Measurements from ENCODE around the gene ESCO1. TPM values are rescaled to one million over a fixed set of nuclear protein-coding genes. Genes with fewer than 3 reads are reported as not detected.

Gene ESCO1
- total and polyA plus RNA-seq, 2 experiments from 2014 or later = 50.4 to 56.8 TPM

DNA sequence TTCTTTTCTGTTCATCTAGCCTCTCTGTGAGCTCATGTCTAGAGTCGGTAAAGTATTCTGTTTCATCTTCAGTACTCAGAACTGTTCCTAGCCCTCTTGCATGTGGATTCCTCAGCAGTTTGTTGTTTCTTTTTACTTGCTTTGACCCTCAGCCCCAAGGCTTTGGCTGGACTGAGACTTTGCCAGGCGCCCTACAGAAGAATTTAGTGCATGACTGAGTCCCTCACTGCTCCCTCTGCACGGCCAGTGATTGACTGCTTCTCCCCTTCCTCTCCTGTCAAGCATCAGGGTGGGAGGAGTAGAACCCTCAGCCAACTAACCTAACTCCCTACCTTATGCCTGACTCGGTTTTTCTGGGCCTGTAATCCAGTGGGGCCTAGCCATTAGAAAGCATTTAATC, 109.8 kb downstream of the ESCO1 start (continued):
- TF ChIP-seq EZH2 (IDR thresholded peaks at IDR 0.05; ENCODE audit: low read depth, unreplicated experiment) = no peak
- TF ChIP-seq ZNF114 (CRISPR knock-in tag; IDR thresholded peaks at IDR 0.05) = no peak
- TF ChIP-seq STAT1 (IDR thresholded peaks at IDR 0.05; ENCODE audit: unreplicated experiment) = no peak
- no peak for TF ChIP-seq EZH2phosphoT487 (IDR thresholded peaks at IDR 0.05; ENCODE audit: unreplicated experiment)
- no peak for TF ChIP-seq ZNF331 (CRISPR knock-in tag; IDR thresholded peaks at IDR 0.05; ENCODE audit: low read depth)

DNA sequence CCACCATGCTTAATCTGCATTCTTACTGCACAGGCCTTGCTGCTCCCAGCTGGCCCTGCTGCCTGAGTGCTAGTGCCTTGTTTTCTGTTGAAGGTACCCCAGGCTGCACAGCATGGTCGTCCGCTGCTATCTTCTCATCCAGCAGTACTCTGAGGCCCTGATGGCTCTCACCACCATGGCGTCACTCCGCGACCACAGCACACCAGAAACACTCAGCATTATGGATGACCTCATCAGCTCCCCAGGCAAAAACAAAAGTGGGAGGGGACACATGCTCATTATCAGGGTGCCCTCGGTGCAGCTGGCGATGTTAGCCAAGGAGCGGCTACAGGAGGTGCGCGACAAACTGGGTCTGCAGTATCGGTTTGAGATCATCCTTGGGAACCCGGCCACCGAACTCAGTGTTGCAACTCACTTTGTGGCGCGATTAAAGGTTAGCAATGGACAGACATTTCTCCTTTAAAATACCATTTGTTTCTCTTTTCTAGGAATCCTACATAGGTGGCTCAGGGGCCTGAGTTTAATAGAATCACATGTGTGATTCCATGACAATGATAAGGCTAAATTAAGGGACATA, 110.5 kb downstream of the ESCO1 start:
- no peak for DNase-seq (ENCODE audit: low spot score)
- H3F3A ChIP-seq (replicated peaks; ENCODE audit: low read depth) = no peaks in the 10 kb centered on the region
- H3K4me3 ChIP-seq = no peak overlapping the region
- Mint-ChIP-seq H3K4me3 (no peak overlapping the region), H3K27me3 (ENCODE audit: insufficient read depth, low read depth, poor library complexity) (peaks cover 10% of the 10 kb centered on the region), H3K36me3 (ENCODE audit: low read depth) (no peaks in the 10 kb centered on the region), H3K4me1 (peaks cover 7% of the 10 kb centered on the region; the same call in 2 of the 3 replicates), H3K27ac (no peak overlapping the region), H3K9me3 (no peaks in the 10 kb centered on the region)
- peaks cover 8% of the 10 kb centered on the region for H3K4me1 ChIP-seq (ENCODE audit: insufficient read depth)
- H2AFZ ChIP-seq = peak overlapping the region; percentile 79; the same call in 1 of the 2 replicates
- H3K27me3 ChIP-seq (ENCODE audit: insufficient read depth) = no peaks in the 10 kb centered on the region
- no peaks in the 10 kb centered on the region for H3K9me2 ChIP-seq (ENCODE audit: insufficient read depth)
- H3K4me2 ChIP-seq = no peak overlapping the region
- no peaks in the 10 kb centered on the region for H3K36me3 ChIP-seq (ENCODE audit: insufficient read depth)
- no peaks in the 10 kb centered on the region for H4K20me1 ChIP-seq (replicated peaks; ENCODE audit: insufficient read depth)
- no peak overlapping the region for H3K27ac ChIP-seq (ENCODE audit: low read depth)
- H3K79me2 ChIP-seq (replicated peaks; ENCODE audit: insufficient read depth) = no peaks in the 10 kb centered on the region
- no peak for ATAC-seq
- TF ChIP-seq, protein P1, sequence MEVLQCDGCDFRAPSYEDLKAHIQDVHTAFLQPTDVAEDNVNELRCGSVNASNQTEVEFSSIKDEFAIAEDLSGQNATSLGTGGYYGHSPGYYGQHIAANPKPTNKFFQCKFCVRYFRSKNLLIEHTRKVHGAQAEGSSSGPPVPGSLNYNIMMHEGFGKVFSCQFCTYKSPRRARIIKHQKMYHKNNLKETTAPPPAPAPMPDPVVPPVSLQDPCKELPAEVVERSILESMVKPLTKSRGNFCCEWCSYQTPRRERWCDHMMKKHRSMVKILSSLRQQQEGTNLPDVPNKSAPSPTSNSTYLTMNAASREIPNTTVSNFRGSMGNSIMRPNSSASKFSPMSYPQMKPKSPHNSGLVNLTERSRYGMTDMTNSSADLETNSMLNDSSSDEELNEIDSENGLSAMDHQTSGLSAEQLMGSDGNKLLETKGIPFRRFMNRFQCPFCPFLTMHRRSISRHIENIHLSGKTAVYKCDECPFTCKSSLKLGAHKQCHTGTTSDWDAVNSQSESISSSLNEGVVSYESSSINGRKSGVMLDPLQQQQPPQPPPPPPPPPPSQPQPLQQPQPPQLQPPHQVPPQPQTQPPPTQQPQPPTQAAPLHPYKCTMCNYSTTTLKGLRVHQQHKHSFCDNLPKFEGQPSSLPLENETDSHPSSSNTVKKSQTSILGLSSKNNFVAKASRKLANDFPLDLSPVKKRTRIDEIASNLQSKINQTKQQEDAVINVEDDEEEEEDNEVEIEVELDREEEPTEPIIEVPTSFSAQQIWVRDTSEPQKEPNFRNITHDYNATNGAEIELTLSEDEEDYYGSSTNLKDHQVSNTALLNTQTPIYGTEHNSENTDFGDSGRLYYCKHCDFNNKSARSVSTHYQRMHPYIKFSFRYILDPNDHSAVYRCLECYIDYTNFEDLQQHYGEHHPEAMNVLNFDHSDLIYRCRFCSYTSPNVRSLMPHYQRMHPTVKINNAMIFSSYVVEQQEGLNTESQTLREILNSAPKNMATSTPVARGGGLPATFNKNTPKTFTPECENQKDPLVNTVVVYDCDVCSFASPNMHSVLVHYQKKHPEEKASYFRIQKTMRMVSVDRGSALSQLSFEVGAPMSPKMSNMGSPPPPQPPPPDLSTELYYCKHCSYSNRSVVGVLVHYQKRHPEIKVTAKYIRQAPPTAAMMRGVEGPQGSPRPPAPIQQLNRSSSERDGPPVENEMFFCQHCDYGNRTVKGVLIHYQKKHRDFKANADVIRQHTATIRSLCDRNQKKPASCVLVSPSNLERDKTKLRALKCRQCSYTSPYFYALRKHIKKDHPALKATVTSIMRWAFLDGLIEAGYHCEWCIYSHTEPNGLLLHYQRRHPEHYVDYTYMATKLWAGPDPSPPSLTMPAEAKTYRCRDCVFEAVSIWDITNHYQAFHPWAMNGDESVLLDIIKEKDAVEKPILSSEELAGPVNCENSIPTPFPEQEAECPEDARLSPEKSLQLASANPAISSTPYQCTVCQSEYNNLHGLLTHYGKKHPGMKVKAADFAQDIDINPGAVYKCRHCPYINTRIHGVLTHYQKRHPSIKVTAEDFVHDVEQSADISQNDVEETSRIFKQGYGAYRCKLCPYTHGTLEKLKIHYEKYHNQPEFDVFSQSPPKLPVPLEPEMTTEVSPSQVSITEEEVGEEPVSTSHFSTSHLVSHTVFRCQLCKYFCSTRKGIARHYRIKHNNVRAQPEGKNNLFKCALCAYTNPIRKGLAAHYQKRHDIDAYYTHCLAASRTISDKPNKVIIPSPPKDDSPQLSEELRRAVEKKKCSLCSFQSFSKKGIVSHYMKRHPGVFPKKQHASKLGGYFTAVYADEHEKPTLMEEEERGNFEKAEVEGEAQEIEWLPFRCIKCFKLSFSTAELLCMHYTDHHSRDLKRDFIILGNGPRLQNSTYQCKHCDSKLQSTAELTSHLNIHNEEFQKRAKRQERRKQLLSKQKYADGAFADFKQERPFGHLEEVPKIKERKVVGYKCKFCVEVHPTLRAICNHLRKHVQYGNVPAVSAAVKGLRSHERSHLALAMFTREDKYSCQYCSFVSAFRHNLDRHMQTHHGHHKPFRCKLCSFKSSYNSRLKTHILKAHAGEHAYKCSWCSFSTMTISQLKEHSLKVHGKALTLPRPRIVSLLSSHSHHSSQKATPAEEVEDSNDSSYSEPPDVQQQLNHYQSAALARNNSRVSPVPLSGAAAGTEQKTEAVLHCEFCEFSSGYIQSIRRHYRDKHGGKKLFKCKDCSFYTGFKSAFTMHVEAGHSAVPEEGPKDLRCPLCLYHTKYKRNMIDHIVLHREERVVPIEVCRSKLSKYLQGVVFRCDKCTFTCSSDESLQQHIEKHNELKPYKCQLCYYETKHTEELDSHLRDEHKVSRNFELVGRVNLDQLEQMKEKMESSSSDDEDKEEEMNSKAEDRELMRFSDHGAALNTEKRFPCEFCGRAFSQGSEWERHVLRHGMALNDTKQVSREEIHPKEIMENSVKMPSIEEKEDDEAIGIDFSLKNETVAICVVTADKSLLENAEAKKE (CRISPR knock-in tag; IDR thresholded peaks at IDR 0.05) = no peak
- no peak for TF ChIP-seq JUNB (IDR thresholded peaks at IDR 0.05; ENCODE audit: unreplicated experiment)
- no peak for TF ChIP-seq ZNF331 (CRISPR knock-in tag; IDR thresholded peaks at IDR 0.05; ENCODE audit: low read depth)
- TF ChIP-seq EZH2 (IDR thresholded peaks at IDR 0.05; ENCODE audit: low read depth, unreplicated experiment) = no peak
- TF ChIP-seq, protein P2, sequence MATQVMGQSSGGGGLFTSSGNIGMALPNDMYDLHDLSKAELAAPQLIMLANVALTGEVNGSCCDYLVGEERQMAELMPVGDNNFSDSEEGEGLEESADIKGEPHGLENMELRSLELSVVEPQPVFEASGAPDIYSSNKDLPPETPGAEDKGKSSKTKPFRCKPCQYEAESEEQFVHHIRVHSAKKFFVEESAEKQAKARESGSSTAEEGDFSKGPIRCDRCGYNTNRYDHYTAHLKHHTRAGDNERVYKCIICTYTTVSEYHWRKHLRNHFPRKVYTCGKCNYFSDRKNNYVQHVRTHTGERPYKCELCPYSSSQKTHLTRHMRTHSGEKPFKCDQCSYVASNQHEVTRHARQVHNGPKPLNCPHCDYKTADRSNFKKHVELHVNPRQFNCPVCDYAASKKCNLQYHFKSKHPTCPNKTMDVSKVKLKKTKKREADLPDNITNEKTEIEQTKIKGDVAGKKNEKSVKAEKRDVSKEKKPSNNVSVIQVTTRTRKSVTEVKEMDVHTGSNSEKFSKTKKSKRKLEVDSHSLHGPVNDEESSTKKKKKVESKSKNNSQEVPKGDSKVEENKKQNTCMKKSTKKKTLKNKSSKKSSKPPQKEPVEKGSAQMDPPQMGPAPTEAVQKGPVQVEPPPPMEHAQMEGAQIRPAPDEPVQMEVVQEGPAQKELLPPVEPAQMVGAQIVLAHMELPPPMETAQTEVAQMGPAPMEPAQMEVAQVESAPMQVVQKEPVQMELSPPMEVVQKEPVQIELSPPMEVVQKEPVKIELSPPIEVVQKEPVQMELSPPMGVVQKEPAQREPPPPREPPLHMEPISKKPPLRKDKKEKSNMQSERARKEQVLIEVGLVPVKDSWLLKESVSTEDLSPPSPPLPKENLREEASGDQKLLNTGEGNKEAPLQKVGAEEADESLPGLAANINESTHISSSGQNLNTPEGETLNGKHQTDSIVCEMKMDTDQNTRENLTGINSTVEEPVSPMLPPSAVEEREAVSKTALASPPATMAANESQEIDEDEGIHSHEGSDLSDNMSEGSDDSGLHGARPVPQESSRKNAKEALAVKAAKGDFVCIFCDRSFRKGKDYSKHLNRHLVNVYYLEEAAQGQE (IDR thresholded peaks at IDR 0.05; ENCODE audit: unreplicated experiment) = no peak
- TF ChIP-seq NANOG (IDR thresholded peaks at IDR 0.05; ENCODE audit: borderline replicate concordance) = no peak
- no peak for TF ChIP-seq EZH2phosphoT487 (IDR thresholded peaks at IDR 0.05; ENCODE audit: unreplicated experiment)
- no peak for TF ChIP-seq CREB1 (CRISPR knock-in tag; IDR thresholded peaks at IDR 0.05; ENCODE audit: low read depth)
- TF ChIP-seq, protein P3, sequence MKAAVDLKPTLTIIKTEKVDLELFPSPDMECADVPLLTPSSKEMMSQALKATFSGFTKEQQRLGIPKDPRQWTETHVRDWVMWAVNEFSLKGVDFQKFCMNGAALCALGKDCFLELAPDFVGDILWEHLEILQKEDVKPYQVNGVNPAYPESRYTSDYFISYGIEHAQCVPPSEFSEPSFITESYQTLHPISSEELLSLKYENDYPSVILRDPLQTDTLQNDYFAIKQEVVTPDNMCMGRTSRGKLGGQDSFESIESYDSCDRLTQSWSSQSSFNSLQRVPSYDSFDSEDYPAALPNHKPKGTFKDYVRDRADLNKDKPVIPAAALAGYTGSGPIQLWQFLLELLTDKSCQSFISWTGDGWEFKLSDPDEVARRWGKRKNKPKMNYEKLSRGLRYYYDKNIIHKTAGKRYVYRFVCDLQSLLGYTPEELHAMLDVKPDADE (IDR thresholded peaks at IDR 0.05) = no peak
- TF ChIP-seq POLR2AphosphoS5 (IDR thresholded peaks at IDR 0.05; ENCODE audit: low read depth) = no peak
- TF ChIP-seq, protein P4, sequence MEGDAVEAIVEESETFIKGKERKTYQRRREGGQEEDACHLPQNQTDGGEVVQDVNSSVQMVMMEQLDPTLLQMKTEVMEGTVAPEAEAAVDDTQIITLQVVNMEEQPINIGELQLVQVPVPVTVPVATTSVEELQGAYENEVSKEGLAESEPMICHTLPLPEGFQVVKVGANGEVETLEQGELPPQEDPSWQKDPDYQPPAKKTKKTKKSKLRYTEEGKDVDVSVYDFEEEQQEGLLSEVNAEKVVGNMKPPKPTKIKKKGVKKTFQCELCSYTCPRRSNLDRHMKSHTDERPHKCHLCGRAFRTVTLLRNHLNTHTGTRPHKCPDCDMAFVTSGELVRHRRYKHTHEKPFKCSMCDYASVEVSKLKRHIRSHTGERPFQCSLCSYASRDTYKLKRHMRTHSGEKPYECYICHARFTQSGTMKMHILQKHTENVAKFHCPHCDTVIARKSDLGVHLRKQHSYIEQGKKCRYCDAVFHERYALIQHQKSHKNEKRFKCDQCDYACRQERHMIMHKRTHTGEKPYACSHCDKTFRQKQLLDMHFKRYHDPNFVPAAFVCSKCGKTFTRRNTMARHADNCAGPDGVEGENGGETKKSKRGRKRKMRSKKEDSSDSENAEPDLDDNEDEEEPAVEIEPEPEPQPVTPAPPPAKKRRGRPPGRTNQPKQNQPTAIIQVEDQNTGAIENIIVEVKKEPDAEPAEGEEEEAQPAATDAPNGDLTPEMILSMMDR (conservative IDR thresholded peaks at IDR 0.05; ENCODE audit: low read depth in 2 of 2) = no peak

Data from GM23338 (cell line).